Trophoblast cell (in vitro differentiated cells and primary cell): ENCODE measurements around the gene PDE10A.

Experiments used
- DNase-seq, 2 donors: peaks; one replicate each; pipeline ENCODE4 v3.0.0-alpha.2; 2016
- H2AFZ ChIP-seq: 2 replicates; pipeline ENCODE4 v1.6.1; 2013; ENCODE audit warnings: low read length, moderate library complexity, mild to moderate bottlenecking; ENCODE audit not compliant: insufficient read depth, poor library complexity
- H2AK5ac ChIP-seq: 2 replicates; pipeline ENCODE4 v1.6.1; 2013; ENCODE audit warnings: mild to moderate bottlenecking, low read length
- H2BK120ac ChIP-seq: 2 replicates; pipeline ENCODE4 v1.6.1; 2013; ENCODE audit warnings: low read length, mild to moderate bottlenecking, moderate library complexity; ENCODE audit not compliant: insufficient read depth, poor library complexity
- H2BK12ac ChIP-seq: 2 replicates; pipeline ENCODE4 v1.6.1; 2013; ENCODE audit warnings: mild to moderate bottlenecking, low read length, moderate library complexity
- H2BK5ac ChIP-seq: 2 replicates; pipeline ENCODE4 v1.6.1; 2013; ENCODE audit warnings: low read length, low read depth, moderate library complexity, mild to moderate bottlenecking; ENCODE audit not compliant: poor library complexity
- H3K14ac ChIP-seq: 2 replicates; pipeline ENCODE4 v1.6.1; 2013; ENCODE audit warnings: mild to moderate bottlenecking, low read length
- H3K18ac ChIP-seq: 2 replicates; pipeline ENCODE4 v1.6.1; 2013; ENCODE audit warnings: mild to moderate bottlenecking, low read length
- H3K23ac ChIP-seq: 2 replicates; pipeline ENCODE4 v1.6.1; 2013; ENCODE audit warnings: low read length
- H3K27ac ChIP-seq: 2 replicates; pipeline ENCODE4 v1.5.1; 2013; ENCODE audit warnings: low read depth, mild to moderate bottlenecking, inconsistent platforms, low read length, moderate library complexity
- H3K27me3 ChIP-seq: 2 replicates; pipeline ENCODE4 v1.6.1; 2013; ENCODE audit warnings: inconsistent platforms, mild to moderate bottlenecking, low read length, moderate library complexity; ENCODE audit not compliant: insufficient read depth
- H3K36me3 ChIP-seq, 2 experiments: 1 replicate in 1 of 2; 2 replicates in 1 of 2; pipeline ENCODE4 v1.6.1; 2013; ENCODE audit warnings: low read length in 2 of 2, mild to moderate bottlenecking in 2 of 2, moderate library complexity in 1 of 2; ENCODE audit not compliant: insufficient read depth in 2 of 2, control insufficient read depth in 1 of 2
- H3K4ac ChIP-seq: 2 replicates; pipeline ENCODE4 v1.6.1; 2013; ENCODE audit warnings: low read depth, mild to moderate bottlenecking, low read length, moderate library complexity
- H3K4me1 ChIP-seq, 2 experiments: 1 replicate in 1 of 2; 2 replicates in 1 of 2; pipeline ENCODE4 v1.6.1; 2013; ENCODE audit warnings: low read length in 2 of 2, mild to moderate bottlenecking in 2 of 2, moderate library complexity in 1 of 2; ENCODE audit not compliant: insufficient read depth in 2 of 2, control insufficient read depth in 1 of 2
- H3K4me2 ChIP-seq: 2 replicates; pipeline ENCODE4 v1.6.1; 2013; ENCODE audit warnings: inconsistent platforms, mild to moderate bottlenecking, low read length, moderate library complexity
- H3K4me3 ChIP-seq: 2 replicates; pipeline ENCODE4 v1.5.1; 2013; ENCODE audit warnings: mild to moderate bottlenecking, low read depth, low read length, inconsistent platforms
- H3K79me1 ChIP-seq: one replicate; pipeline ENCODE4 v1.6.1; 2013; ENCODE audit warnings: low read length
- H3K79me2 ChIP-seq: 2 replicates; pipeline ENCODE4 v1.6.1; 2013; ENCODE audit warnings: low read length, mild to moderate bottlenecking; ENCODE audit not compliant: control insufficient read depth, insufficient read depth, poor library complexity
- H3K9ac ChIP-seq: 2 replicates; pipeline ENCODE4 v1.6.1; 2013; ENCODE audit warnings: mild to moderate bottlenecking, low read length
- H3K9me3 ChIP-seq: 2 replicates; pipeline ENCODE4 v1.6.1; 2013; ENCODE audit warnings: low read depth, mild to moderate bottlenecking, control low read depth, inconsistent platforms, low read length; ENCODE audit not compliant: insufficient read depth
- H4K12ac ChIP-seq: 2 replicates; pipeline ENCODE4 v1.6.1; 2013; ENCODE audit warnings: low read depth, mild to moderate bottlenecking, low read length, moderate library complexity
- H4K8ac ChIP-seq: 2 replicates; pipeline ENCODE4 v1.6.1; 2013; ENCODE audit warnings: low read depth, mild to moderate bottlenecking, low read length, moderate library complexity
- H4K91ac ChIP-seq: one replicate; pipeline ENCODE4 v1.6.1; 2013; ENCODE audit warnings: low read depth, mild to moderate bottlenecking, low read length, moderate library complexity
- WGBS: extraction: QIAGEN DNeasy Blood & Tissue Kit; methylation state at CpG from one replicate; pipeline ENCODE4 v1.1.7; 2013; ENCODE audit warnings: missing lambda C conversion rate; ENCODE audit not compliant: insufficient read length, insufficient coverage; ENCODE audit errors: extremely low coverage; 5-methylcytosine and 5-hydroxymethylcytosine counted together

PDE10A gene

GRCh38 chr6:165456286-165456685, 206.8 kb downstream of the PDE10A start:
- Histone ChIP-seq H4K91ac (no peak overlapping the region), H3K79me1 (no peaks in the 10 kb centered on the region), H4K12ac (no peak overlapping the region), H3K4me3 (no peak overlapping the region), H2BK120ac (no peak overlapping the region), H3K9me3 (no peaks in the 10 kb centered on the region), H2AK5ac (no peak overlapping the region), H3K4ac (no peak overlapping the region), H2BK5ac (no peak overlapping the region), H3K9ac (no peak overlapping the region), H3K4me2 (no peak overlapping the region), H3K4me1 (peaks cover 0 to 4% of the 10 kb centered on the region in 2 experiments), H2AFZ (no peak overlapping the region), H4K8ac (no peak overlapping the region), H3K27me3 (no peaks in the 10 kb centered on the region), H3K36me3 (no peaks in the 10 kb centered on the region), H3K14ac (no peak overlapping the region), H2BK12ac (no peak overlapping the region), H3K18ac (no peak overlapping the region), H3K23ac (no peak overlapping the region), H3K79me2 (no peaks in the 10 kb centered on the region), H3K27ac (no peak overlapping the region)
- no peak for DNase-seq
- no CpG with 5 or more reads among the region's 3 CpGs for whole genome bisulfite sequencing

- H3K4me3 ChIP-seq = no peak overlapping the region
- no peak overlapping the region for H4K91ac ChIP-seq
- H3K9me3 ChIP-seq = peaks cover 2% of the 10 kb centered on the region
- H2AK5ac ChIP-seq = no peak overlapping the region
- no peak overlapping the region for H2BK5ac ChIP-seq
- no peak overlapping the region for H3K18ac ChIP-seq
- no peak overlapping the region for H3K4ac ChIP-seq
- H4K12ac ChIP-seq = no peak overlapping the region
- H2AFZ ChIP-seq = no peak overlapping the region
- no peak overlapping the region for H3K4me2 ChIP-seq
- no peak overlapping the region for H2BK12ac ChIP-seq
- peak overlapping the region; percentile 40 for H3K9ac ChIP-seq
- WGBS = no CpG with 5 or more reads among the region's 3 CpGs
- H3K27me3 ChIP-seq = no peaks in the 10 kb centered on the region
- H3K79me1 ChIP-seq = no peaks in the 10 kb centered on the region
- no peaks in the 10 kb centered on the region for H3K79me2 ChIP-seq
- H4K8ac ChIP-seq = no peak overlapping the region
- DNase-seq = no peak
- no peak overlapping the region for H3K27ac ChIP-seq
- H3K36me3 ChIP-seq = no peaks in the 10 kb centered on the region
- no peak overlapping the region for H2BK120ac ChIP-seq
- H3K4me1 ChIP-seq = peaks cover 0 to 6% of the 10 kb centered on the region in 2 experiments
- H3K14ac ChIP-seq = no peak overlapping the region
- no peak overlapping the region for H3K23ac ChIP-seq
Measured at GRCh38 chr6:165455488-165455887, 207.6 kb downstream of the PDE10A start.

- Histone ChIP-seq H4K8ac (no peak overlapping the region), H4K12ac (no peak overlapping the region), H3K79me1 (no peaks in the 10 kb centered on the region), H2AK5ac (no peak overlapping the region), H2AFZ (no peak overlapping the region), H2BK12ac (no peak overlapping the region), H3K23ac (no peak overlapping the region), H3K9ac (no peak overlapping the region), H3K9me3 (peaks cover 2% of the 10 kb centered on the region), H2BK120ac (no peak overlapping the region), H3K4me3 (no peak overlapping the region), H3K36me3 (no peaks in the 10 kb centered on the region), H3K27ac (no peak overlapping the region), H2BK5ac (no peak overlapping the region), H3K27me3 (no peaks in the 10 kb centered on the region), H3K4me2 (no peak overlapping the region), H3K4ac (no peak overlapping the region), H3K18ac (no peak overlapping the region), H3K14ac (no peak overlapping the region), H3K79me2 (no peaks in the 10 kb centered on the region), H4K91ac (no peak overlapping the region), H3K4me1 (peaks cover 0 to 6% of the 10 kb centered on the region in 2 experiments)
- DNase-seq = no peak
- no CpG with 5 or more reads among the region's 2 CpGs for WGBS
Measured at GRCh38 chr6:165453395-165453794, 209.6 kb downstream of the PDE10A start.

DNA sequence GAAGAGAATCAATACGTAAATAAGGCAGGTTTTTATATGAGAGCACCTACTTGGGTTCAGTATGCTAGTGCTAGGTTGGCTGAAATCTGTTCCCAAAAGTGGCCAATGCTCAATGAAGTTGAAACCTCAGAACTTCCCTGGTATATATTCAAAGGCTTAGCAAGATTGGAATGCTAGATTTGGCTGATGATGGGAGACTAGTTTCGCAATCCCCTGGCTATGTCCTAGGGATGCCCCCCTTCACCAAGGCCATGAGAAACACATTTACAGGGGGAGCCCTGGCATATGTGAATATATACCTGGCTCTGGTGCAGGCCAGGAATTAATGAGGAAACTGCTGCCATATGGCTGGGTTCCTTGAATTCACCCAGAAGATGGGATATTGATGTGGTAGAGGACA, 211.2 kb downstream of the PDE10A start:
- H2BK12ac ChIP-seq = no peak overlapping the region
- no peak overlapping the region for H2BK5ac ChIP-seq
- H3K9me3 ChIP-seq = peaks cover 2% of the 10 kb centered on the region
- no peaks in the 10 kb centered on the region for H3K79me2 ChIP-seq
- no peaks in the 10 kb centered on the region for H3K36me3 ChIP-seq
- no peak overlapping the region for H3K4me3 ChIP-seq
- H3K18ac ChIP-seq = no peak overlapping the region
- H4K8ac ChIP-seq = no peak overlapping the region
- no peak overlapping the region for H3K14ac ChIP-seq
- no peaks in the 10 kb centered on the region for H3K27me3 ChIP-seq
- no peak overlapping the region for H3K4me2 ChIP-seq
- peak in 1 of 2 donors; percentile 19 for DNase-seq
- no peak overlapping the region for H3K9ac ChIP-seq
- H4K91ac ChIP-seq = no peak overlapping the region
- no peak overlapping the region for H3K4ac ChIP-seq
- H2AFZ ChIP-seq = no peak overlapping the region
- no peak overlapping the region for H3K23ac ChIP-seq
- H2BK120ac ChIP-seq = no peak overlapping the region
- H3K4me1 ChIP-seq = peaks cover 0 to 6% of the 10 kb centered on the region in 2 experiments
- no peak overlapping the region for H3K27ac ChIP-seq
- H3K79me1 ChIP-seq = no peaks in the 10 kb centered on the region
- WGBS = no CpG with 5 or more reads among the region's 2 CpGs
- no peak overlapping the region for H2AK5ac ChIP-seq
- no peak overlapping the region for H4K12ac ChIP-seq
